ENCODE measurements around the gene DICER1.

DICER1 gene

DNA sequence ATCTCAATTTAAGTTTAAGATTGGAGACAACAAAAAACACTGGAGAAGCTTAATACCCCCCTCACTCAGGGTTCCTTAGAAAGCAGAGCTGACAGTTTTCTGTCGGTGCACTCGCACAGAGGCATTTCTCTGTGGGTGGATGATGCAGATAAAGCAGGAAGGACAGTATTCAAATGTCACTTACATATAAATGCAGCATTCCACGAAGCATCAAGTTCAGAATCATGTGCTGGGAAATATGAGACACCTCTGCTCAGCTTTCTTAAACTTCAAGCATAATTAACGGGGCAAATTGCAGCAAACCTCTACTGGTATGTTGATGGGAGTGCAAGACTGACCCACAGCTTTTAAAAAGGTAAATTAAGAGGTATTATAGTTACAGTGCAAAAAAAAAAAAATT, 68.7 kb downstream of the DICER1 start:
- DNase-seq (ENCODE audit: low read depth in 4 of 4, low spot score in 1 of 4) = no peak

DNA sequence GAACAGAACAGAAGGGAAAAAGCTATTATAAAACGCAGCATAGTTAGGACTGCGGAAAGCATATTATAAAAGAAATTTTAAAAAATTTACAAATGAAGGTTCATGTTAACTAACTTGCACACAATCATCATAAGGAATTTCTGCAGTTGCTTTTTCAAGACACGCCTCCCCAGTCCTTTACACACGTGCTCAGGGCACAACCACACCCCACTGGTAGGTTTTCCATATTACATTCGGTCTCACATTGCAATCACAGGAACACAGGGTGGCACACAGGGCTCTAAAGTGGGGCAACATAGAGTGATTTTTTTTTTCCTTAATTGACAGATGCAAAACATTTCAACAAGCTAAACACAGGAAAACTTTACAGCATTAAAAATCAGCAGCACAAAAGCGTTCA, 69.7 kb downstream of the DICER1 start:
- no peak for DNase-seq (ENCODE audit: low read depth in 4 of 4, low spot score in 1 of 4)

DNA sequence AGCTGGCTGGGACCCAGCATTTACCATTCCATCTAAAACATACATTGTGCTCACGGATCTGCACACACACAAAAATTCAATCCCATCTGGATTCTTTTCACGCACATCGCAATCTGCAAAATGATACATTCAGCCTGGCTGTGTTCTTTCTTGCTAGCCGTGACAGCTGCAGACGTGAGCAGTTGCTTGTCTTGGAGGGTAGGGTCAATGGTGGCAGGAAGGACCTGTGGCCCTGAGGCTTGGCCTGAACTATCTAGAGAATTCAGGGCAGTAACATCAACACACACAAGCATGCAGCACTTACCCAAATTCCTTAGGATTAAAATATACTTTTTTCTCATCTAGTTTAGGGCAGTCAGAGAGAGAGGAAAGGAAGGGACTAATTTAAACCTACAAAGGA, 72.0 kb downstream of the DICER1 start:
- DNase-seq (ENCODE audit: low read depth in 4 of 4, low spot score in 1 of 4) = no peak

DNA sequence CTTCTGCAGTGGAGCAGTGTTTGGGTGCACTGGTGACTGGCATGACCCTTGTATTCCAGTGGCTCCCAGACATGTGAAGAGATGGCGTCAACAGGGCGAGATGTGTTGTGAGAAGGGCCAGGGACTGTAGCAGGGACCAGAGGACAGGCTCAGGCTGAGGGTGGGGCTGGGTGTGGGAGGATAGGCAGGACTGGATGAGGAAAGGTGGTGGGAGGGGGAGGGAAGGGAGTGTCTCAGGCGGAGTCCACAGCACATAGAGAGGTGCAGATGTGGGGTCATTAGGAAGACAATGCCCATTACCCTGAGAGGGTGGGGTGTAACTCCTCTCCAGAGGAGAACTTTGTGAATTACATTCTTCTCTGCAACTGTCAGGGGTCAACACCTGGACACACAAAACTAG, 78.5 kb downstream of the DICER1 start:
- no peak for DNase-seq (ENCODE audit: low read depth in 4 of 4, low spot score in 1 of 4)

DNA sequence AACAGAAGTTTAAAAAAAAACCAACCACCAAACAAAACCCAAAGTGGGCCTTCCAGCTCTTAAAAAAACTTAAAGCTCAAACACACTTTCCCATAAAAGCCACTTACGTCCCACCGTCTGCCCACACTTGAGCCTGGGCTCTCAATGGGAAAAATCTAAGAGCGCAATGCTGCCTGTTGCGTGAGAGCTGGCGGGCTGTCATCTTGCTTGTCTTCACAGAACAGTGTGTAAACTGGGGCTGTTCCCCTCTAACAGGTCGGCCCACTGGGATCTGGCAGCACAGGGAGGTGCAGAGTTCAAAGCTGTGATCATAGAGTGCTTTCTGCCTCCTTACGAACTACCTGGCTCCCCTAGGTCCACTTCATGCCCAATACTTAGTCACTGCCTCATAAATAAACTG, 80.0 kb downstream of the DICER1 start:
- DNase-seq (ENCODE audit: low read depth in 4 of 4, low spot score in 1 of 4) = no peak

DNA sequence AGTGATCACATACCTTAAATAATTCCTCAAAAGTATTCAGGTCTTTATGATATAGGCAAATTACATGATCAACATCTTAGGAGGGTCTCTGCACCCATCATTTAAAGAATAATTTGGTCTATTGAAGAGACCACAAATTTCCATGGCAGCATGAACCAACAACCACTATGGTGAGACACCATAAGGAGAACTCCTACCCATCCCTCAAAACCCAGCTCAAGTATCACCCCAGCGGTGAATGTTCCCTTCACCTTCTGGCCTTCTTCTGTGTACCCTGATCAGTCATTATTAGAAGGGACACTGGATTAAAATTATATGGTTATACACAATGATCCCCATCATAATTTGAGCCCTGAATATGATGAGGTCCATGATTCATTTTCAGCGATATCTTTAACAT, 81.5 kb downstream of the DICER1 start:
- no peak for DNase-seq (ENCODE audit: low read depth in 4 of 4, low spot score in 1 of 4)

DNA sequence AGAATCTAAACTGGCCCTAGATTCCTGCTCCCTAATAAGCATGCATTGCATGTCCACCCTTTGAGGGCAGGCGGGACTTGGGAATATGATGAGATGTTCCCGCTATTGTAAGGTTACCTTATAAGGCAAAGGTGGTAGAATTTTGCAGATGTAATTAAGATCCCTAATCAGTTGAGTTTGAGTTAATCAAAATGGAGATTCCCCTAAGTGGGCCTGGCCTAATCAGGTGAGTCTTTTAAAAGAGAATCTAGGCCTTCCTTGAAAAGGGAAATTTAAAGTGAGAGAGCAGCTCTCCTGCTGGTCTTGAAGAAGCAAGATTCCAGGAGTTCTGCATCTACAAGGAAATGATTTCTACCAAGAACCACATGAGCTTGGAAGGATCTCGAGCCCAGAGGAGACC, 83.4 kb downstream of the DICER1 start:
- no peak for DNase-seq (ENCODE audit: low read depth in 4 of 4, low spot score in 1 of 4)

DNA sequence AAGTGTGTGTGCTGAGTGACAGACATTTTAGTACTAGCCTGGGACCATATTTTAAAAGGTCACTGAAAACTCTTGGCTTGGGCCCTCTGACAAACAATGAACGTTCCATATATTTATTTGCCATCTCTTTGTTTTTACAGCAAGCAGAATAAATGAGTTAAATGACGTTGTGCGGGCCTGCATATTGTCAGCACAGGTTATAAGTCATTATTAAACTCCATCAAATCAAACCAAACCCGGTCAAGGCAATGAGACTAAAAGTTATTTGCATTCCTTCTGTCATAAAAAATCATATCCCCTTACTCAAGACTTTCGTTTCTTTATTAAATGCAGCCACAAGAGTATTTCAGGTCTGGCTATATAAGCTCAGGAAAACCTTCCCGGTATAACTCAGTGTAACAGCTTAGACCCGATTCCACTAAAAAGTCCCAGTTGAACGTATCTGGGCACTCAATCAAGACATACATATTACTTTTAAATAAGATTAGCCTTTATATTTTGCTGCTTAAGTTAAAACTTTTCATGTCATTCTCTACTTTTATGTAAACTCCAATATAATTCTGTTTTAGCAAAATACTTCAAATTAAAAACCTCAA, 84.9 kb downstream of the DICER1 start:
- no peak for DNase-seq (ENCODE audit: low read depth in 4 of 4, low spot score in 1 of 4)

DNA sequence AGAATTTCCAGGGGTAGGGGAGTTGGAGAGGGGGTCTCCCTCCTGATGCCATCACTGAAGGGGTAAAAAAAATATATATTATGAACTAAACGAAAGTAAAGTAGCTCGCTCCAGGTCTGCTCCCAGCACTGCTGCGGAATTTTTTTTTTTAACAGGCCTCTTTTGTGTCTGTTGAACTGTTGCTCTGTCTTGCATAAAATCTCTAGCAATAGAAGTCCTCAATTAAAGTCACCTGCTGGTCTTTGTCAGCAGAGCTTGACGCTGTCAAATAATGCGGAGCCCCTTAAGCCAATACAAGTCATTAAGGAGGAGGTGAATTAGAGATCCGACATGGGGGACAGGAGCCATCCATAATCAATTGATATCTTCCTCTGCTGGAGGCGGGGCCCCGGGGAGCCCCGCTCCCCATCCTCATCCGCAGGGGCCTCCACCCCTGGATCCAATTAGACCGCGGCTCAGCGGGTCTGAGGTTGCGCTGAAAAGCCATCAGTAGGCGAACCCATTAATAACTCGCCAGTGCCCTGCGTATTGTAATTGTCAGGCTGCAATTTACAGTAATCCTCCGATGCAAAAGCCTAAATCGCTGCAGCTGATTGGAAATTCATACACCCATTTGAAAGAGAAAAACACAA, 85.6 kb downstream of the DICER1 start:
- DNase-seq (ENCODE audit: low read depth in 4 of 4, low spot score in 1 of 4) = no peak

DNA sequence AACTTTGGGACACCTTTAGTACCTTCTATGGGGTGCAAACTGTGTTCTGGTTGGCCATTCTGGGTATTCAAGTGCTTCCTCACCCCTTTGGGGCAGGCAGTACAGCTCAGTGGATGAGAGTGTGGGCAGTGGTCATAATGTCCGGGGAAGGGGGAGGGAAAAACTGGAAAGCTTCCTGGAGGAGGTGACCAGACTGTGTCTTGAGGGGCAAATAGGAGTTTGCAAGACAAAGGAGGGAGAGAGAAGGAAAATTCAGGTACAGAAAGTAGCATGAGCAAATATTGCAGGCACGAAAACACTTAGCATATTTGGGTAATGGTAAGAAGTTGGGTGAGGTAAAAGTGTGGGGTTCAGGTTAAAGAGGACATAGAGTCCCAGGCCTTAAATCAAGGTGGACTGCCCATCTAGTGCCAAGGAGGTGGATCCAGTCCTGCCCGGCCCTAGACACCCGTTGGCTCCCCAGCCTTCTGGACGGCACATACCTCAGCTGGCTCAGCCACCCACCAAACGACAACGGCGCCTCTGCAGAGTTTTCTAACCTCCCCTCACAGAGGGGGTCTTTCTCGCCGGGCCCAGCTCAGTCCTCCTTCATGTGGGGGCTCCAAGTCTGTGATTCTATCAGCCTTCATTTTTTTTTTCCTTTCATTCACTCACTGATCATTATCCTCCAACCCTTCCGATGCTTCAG, 86.4 kb downstream of the DICER1 start:
- DNase-seq (ENCODE audit: low read depth in 4 of 4, low spot score in 1 of 4) = no peak

DNA sequence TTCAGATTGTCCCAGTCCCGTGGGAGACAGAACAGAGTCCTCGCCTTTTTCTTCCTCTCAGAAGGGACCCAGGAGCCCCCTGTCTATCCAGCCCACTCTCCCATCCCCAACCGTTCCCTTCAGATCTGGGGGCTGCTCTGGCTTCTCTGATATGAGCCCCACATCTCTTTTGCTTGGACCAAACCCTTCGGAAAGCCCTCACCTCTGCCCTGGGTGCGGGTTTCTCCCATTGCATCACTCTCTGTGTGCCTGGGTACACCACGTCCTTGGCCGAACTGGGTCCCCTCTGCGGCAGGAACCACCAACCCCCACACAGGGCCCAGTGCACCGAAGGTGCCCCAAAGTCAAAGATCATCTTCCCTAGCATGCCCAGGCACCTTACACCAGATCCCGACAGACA, 87.8 kb downstream of the DICER1 start:
- DNase-seq (ENCODE audit: low read depth in 4 of 4, low spot score in 1 of 4) = no peak

DNA sequence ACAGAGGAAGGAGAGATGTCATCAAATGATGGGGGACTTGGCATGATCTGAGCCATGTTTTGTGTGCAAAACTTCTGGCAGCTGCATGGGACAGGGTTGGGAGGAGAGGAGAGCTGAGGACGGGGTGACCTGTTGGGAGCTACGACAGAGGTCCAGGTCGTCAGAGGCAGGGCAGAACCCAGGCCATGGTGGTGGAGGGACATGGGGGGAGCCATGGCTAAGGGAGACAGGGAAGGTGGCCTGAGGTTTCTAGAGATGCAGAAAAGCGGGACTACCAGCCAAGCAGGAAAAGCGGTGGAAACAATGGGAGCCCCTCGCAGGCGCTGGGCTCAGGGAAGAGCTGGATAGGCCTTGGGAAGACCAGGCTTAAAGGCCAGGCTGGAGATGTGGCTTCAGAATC, 88.3 kb downstream of the DICER1 start:
- DNase-seq (ENCODE audit: low read depth in 4 of 4, low spot score in 1 of 4) = no peak

DNA sequence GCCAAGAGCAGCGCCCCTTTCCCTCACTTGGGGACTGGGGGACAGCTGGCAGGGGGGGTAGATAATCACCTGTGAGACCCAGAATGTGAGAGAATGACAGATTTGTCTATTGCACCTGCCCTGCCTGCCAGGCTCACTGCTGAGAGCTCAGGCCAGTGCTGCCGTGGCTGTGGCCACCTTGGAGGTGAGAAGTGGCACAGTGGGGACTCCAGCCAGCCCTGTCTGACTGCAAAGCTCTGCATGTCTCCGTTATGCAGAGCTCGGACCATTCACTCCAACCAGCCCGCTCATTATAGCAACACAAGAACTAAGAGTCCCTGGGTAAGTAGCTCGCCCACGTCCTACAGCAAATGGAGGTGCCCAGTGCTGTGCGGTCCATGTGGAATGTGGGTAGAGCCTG, 88.8 kb downstream of the DICER1 start:
- DNase-seq (ENCODE audit: low read depth in 4 of 4, low spot score in 1 of 4) = no peak

DNA sequence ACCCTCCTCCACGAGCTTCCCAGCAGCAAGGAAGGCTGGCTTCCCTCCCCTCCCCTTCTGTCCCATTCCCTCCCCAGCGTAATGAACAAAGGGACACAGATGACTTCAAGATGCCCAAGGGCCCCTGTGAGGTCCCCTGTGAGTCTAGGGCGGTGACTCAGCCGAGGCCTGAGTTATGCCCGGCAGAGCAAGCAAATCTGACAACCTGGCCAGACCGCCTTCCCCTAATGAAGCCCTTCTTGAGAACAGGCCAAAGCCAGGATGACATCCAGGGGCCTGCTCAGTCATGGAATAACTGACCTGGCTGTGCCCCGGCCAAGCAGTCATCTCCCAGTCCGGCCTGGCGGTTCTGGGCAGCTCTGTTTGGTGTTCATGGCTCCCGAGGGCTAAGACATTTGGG, 89.2 kb downstream of the DICER1 start:
- no peak for DNase-seq (ENCODE audit: low read depth in 4 of 4, low spot score in 1 of 4)

DNA sequence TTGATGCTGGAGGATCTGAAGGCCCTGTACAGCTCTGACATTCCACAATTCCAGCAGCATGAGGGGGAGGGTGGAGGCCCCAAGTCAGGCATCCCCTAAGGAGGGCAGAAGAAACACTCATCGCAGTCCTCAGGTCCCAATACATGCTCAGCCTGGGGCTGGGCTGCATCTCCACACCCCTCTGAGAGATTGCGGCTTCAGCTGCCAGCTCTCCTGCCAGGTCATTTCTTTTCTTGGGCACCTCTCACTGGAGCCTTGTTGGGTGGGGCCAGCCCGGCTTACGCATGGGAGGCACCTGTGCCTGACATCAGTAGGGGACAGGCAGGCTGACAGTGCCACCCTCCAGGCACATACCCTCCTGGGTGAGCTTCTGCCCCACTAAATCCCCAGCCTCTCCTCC, 89.8 kb downstream of the DICER1 start:
- DNase-seq (ENCODE audit: low read depth in 4 of 4, low spot score in 1 of 4) = no peak

DNA sequence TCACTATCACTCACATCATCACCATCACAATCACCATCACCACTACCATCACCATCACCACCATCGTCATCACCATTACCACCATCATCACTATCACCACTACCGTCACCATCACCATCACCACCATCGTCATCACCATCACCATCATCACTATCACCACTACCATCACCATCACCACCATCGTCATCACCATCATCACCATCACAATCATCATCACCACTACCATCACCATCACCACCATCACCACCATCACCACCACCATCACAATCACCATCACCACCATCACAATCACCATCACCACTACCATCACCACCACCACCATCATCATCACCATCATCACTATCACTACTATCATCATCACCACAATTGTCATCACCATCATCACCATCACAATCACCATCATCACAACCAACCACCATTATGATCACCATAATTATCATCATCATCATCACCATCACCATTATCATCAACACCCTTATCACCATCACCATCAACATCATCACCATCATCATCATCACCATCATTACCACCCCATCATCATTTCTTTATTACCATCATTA, 90.8 kb downstream of the DICER1 start:
- DNase-seq (ENCODE audit: low read depth in 4 of 4, low spot score in 1 of 4) = no peak

DNA sequence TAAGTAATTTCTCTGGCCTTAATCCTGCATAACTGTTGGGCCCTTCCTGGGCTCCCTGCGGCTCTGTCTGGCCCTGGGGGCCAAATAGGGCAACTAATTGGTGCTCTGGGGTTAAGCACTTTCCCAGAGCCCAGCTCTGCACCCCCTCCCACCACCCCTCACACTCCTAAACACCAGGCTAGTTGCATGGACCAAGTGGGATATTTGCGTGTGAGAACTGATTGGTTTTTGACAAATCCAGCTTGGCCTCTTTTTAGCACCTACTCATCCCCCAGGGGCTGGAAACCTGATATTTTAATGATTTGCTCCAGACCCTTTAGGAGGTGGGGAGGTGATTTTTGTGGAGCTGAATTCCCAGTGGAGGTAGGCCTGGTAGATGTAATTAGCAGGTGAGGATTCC, 91.9 kb downstream of the DICER1 start:
- DNase-seq (ENCODE audit: low read depth in 4 of 4, low spot score in 1 of 4) = no peak

DNA sequence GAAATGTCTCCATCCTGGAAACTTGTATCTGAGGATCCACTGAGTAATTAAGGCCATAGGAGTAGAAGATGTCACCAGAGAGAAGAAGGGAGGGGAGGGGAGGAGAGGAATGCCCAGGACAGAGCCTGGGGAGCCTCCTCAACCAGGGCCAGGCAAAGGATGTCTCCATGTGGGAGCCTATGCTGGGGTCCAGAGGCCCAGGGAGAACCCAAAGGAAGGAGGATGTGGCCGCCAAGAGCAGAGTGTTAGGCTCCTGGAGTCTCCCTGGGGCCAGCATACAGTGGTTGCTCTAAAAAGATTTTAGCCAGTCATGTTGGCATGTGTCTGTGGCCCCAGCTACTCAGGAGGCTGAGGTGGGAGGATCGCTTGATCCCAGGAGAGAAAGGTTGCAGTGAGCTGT, 92.6 kb downstream of the DICER1 start:
- no peak for DNase-seq (ENCODE audit: low read depth in 4 of 4, low spot score in 1 of 4)

DNA sequence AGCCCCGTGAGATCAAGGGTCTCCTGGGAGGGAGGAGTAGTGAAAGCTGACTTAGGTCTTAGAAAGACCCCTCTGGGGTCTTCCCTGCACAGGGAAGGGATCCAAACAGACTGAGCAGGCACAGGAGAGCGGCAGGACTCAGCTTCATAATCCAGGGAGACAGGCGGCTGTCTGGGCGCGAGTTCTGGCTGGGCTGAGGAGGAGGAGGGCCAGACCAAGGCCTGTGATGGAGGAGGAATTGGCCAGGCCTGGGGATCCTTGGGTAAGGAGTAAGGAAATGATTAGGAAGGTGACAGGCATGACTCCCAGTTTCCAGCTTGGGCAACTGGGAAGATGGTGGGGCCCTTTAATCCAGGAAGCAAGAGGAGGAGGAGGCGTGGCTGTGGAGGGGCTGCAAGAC, 93.1 kb downstream of the DICER1 start:
- DNase-seq (ENCODE audit: low read depth in 4 of 4, low spot score in 1 of 4) = no peak

DNA sequence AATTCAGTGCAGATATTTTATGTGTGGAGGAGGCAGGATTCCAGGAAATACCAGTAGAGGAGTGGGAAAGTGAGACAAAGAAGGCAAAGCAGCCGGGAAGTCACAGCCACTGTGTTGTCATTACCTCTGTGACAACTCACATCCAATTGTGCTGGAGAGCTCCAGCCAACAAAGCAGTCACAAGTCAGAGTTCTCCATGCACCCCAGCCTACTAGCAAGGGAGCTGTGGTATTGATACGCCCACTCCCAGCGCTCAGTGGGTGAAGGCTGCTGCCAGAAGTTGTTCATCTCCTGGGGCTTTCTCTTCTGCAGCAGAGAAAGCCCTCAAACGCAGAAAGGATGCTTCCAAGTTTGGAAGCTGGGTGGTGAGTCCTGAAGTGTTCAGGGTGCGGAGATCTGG, 93.9 kb downstream of the DICER1 start:
- DNase-seq (ENCODE audit: low read depth in 4 of 4, low spot score in 1 of 4) = no peak

DNA sequence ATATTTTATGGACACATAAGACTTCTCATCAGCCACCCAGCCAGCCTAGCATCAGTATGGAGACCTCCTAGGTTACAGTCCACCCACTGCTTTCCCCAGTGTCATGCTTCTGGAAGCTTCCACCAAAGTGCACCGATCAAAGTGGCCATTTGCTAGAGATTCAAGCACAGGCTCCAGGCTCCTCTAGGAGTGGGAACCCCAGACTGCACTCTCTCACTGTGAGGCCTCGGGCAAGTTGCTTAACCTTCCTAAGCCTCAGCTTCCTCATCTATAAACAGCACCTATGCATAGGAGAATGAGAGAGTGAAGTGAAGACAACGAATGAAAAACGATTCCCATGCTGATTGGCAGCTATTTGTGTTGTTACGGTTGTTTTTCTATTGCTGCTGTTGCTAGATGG, 94.4 kb downstream of the DICER1 start:
- DNase-seq (ENCODE audit: low read depth in 4 of 4, low spot score in 1 of 4) = no peak

DNA sequence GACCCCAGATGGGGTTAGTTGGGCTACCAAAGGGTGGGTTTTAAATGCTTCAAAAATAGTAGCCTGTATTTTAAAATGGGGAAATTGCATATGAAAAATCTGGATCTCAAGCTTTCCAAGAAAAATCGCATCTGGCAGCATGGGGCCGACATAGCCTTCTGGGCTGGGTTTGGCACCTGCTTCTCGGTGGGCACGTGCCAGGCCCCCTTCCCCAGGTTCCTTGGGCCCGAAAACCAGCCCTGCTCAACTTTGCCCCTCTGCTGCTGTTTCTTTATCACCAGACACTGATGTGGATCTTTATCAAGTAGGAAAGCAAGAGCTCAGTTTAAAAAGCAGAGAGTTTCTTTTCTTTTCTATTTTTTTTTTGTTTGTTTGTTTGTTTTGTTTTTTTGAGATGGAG, 95.1 kb downstream of the DICER1 start:
- no peak for DNase-seq (ENCODE audit: low read depth in 4 of 4, low spot score in 1 of 4)

All from stimulated activated CD4-positive, alpha-beta T cell treated with anti-CD3 and anti-CD28 coated beads, Interleukin-1b, Interleukin-23, amount 100 ng/mL, for 24 hours (primary cell).